GM12878 (cell line): ENCODE measurements around the gene DNAJC22.

Experiments used
- EP300 ChIP-seq, 2 experiments: fragments of 150-350 bp in 1 of 2; IDR thresholded peaks; 2 replicates each; pipeline ENCODE4 v1.6.1; 2011 to 2012; ENCODE audit warnings: low read depth in 2 of 2, low read length in 2 of 2, borderline replicate concordance in 1 of 2, improper control_type of control experiment in 1 of 2, inconsistent platforms in 1 of 2; ENCODE audit not compliant: control insufficient read depth in 1 of 2
- POLR2A ChIP-seq: IDR thresholded peaks from 2 replicates; pipeline ENCODE4 v1.6.1; 2011; ENCODE audit warnings: low read depth, mild to moderate bottlenecking, low read length

- no peak for TF ChIP-seq POLR2A
- TF ChIP-seq EP300 (IDR thresholded peaks at IDR 0.05; ENCODE audit: borderline replicate concordance in 1 of 2, control insufficient read depth in 1 of 2, low read depth in 2 of 2, low read length in 2 of 2): no peak
Measured at GRCh38 chr12:49304161-49304560, 42.5 kb upstream of the DNAJC22 start.
